Ishikawa (cell line): ENCODE results near the gene RGS2.

Source experiments
- CEBPB ChIP-seq: IDR thresholded peaks from 2 replicates; pipeline ENCODE4 v1.6.1; 2012
- CREB1 ChIP-seq: IDR thresholded peaks from 2 replicates; pipeline ENCODE4 v1.6.1; 2012; ENCODE audit warnings: low read depth
- EGR1 ChIP-seq: IDR thresholded peaks from 2 replicates; pipeline ENCODE4 v1.6.1; 2012
- EP300 ChIP-seq: IDR thresholded peaks from 2 replicates; pipeline ENCODE4 v1.6.1; 2012; ENCODE audit warnings: borderline replicate concordance
- FOXM1 ChIP-seq: IDR thresholded peaks from 2 replicates; pipeline ENCODE4 v1.6.1; 2012; ENCODE audit warnings: low read depth, borderline replicate concordance
- NFIC ChIP-seq: IDR thresholded peaks from 2 replicates; pipeline ENCODE4 v1.6.1; 2012
- RAD21 ChIP-seq: IDR thresholded peaks from 2 replicates; pipeline ENCODE4 v1.6.1; 2012; ENCODE audit warnings: low read depth
- REST ChIP-seq: IDR thresholded peaks from 2 replicates; pipeline ENCODE4 v1.6.1; 2012; ENCODE audit warnings: low read depth, mild to moderate bottlenecking
- TAF1 ChIP-seq: IDR thresholded peaks from 2 replicates; pipeline ENCODE4 v1.6.1; 2012; ENCODE audit warnings: low read depth, mild to moderate bottlenecking
- TCF12 ChIP-seq: IDR thresholded peaks from 2 replicates; pipeline ENCODE4 v1.6.1; 2012; ENCODE audit warnings: low read depth
- TEAD4 ChIP-seq: IDR thresholded peaks from 2 replicates; pipeline ENCODE4 v1.6.1; 2012
- USF1 ChIP-seq: IDR thresholded peaks from 2 replicates; pipeline ENCODE4 v1.6.1; 2012
- YY1 ChIP-seq: IDR thresholded peaks from 2 replicates; pipeline ENCODE4 v1.6.1; 2012; ENCODE audit warnings: low read depth
- ZBTB7A ChIP-seq: IDR thresholded peaks from 2 replicates; pipeline ENCODE4 v1.6.1; 2012; ENCODE audit warnings: low read depth
- TF ChIP-seq, protein P1 (sequence below): IDR thresholded peaks from 2 replicates; pipeline ENCODE4 v1.6.1; 2012

The RGS2 gene

DNA sequence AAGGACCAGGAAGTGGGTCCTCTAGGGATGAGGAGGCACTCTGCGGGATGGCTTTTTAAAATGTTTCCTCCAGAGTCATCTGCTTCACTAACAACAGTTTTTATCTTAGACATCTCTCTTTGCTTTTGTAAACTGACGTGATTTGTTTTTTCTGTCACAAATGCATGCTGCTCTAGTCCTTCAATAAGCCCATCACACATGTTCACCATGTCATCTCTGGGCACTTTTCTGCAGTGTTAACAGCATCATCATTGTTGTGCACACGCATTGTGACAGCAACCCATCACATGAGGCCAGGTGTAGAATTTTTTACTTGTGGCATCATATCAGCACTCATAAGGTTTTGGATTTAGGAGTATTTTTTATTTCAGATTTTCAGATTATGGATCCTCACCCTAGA is 12.5 kb downstream of the RGS2 start:
- TF ChIP-seq CREB1: no peak
- no peak for TF ChIP-seq CEBPB
- no peak for TF ChIP-seq ZBTB7A

DNA sequence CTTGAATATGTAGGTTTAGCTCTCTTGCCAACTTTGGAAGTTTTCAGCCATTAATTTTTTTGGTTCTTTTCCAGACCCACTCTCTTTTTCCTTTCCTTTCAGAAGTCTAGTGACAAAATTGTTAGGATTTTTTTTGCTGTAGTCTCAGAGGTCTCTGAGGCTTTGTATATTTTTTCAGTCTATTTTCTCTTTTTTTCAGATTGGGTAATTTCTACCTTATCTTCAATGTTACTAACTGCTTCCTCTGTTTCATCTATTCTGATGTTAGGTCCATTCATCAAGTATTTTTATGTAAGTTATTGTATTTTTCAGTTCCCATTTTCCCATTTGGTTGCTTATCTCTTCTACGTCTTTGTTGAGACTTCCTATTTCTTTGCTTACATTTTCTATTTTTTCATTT is 15.7 kb downstream of the RGS2 start:
- no peak for TF ChIP-seq FOXM1
- TF ChIP-seq EP300: no peak
- no peak for TF ChIP-seq CEBPB
- TF ChIP-seq TCF12: no peak
- no peak for TF ChIP-seq ZBTB7A
- TF ChIP-seq RAD21: no peak
- no peak for TF ChIP-seq REST
- TF ChIP-seq USF1: no peak
- no peak for TF ChIP-seq YY1
- no peak for TF ChIP-seq EGR1
- no peak for TF ChIP-seq NFIC
- no peak for TF ChIP-seq TAF1
- no peak for TF ChIP-seq CREB1
- TF ChIP-seq TEAD4: no peak
- TF ChIP-seq, protein P1, sequence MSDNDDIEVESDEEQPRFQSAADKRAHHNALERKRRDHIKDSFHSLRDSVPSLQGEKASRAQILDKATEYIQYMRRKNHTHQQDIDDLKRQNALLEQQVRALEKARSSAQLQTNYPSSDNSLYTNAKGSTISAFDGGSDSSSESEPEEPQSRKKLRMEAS: no peak

- TF ChIP-seq CEBPB (no peak), FOXM1 (no peak), ZBTB7A (no peak), CREB1 (no peak), NFIC (no peak), EGR1 (no peak), TEAD4 (no peak), YY1 (no peak), REST (no peak), RAD21 (no peak), TAF1 (no peak), USF1 (no peak), TCF12 (no peak), EP300 (no peak)
- TF ChIP-seq, protein P1: no peak
These were observed 18.1 kb downstream of the RGS2 start for GRCh38 chr1:192826791-192827546.

DNA sequence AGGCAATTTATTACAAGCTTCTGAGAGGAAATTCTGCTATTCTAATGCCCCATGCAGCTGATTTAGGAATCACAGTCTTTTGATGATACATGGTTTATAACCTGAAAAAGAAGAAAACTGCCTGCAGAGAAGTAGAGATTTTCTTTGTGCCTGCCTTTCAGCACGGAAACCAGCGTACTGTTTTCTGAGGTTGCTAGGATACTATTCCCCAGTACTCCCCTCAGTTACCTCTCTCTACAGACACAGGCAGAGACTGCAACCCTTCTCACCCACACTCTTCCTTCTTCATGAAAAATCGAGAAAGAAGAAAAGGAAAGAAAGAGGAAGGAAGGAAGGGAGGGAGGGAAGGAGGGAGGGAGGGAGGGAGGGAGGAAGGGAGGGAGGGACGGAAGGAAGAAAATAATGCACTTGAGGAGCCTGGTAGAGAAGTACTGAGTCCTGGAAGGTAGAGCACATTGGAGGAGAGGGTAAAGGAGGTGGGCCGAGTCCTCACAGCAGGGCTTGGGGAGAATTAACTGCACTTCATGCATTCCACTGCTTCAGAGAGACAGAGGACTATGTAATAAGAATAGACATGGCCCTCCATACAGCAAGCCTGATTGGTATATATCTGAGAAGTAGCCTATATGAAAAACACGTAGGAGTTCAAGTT is 21.9 kb downstream of the RGS2 start:
- TF ChIP-seq EGR1 (no peak), RAD21 (no peak), ZBTB7A (no peak), CREB1 (no peak), REST (no peak), TAF1 (no peak), EP300 (no peak), TEAD4 (no peak), CEBPB (no peak)
